GM23338 (cell line): ENCODE measurements around the gene PLEKHG5. TPM values are rescaled to one million over a fixed set of nuclear protein-coding genes. Genes with fewer than 3 reads are reported as not detected.

Experiments
- ATAC-seq: fragments of 200-7000 bp; cut with Tn5 transposase; 3 replicates; pipeline ENCODE4 v1.9.1; 2020
- DNase-seq: peaks from one replicate; pipeline ENCODE4 v3.0.0-alpha.2; 2015; ENCODE audit warnings: low spot score
- H2AFZ ChIP-seq: fragments of 200-600 bp; sonication (generic); 2 replicates; pipeline ENCODE4 v1.8.0; 2016; ENCODE audit warnings: antibody characterized with exemption, mild to moderate bottlenecking, moderate library complexity
- H3F3A ChIP-seq: fragments of 200-600 bp; sonication (generic); replicated peaks from 2 replicates; pipeline ENCODE4 v1.8.0; 2017; ENCODE audit warnings: antibody characterized with exemption, mixed run types, low read depth
- H3K27ac ChIP-seq: fragments of 200-600 bp; sonication (generic); 2 replicates; pipeline ENCODE4 v1.6.1; 2016; ENCODE audit warnings: low read depth
- H3K27me3 ChIP-seq: fragments of 200-600 bp; sonication (generic); 2 replicates; pipeline ENCODE4 v1.8.0; 2016; ENCODE audit warnings: mild to moderate bottlenecking, mixed run types, moderate library complexity; ENCODE audit not compliant: insufficient read depth
- H3K36me3 ChIP-seq: fragments of 200-600 bp; sonication (generic); 2 replicates; pipeline ENCODE4 v1.8.0; 2016; ENCODE audit warnings: mild to moderate bottlenecking; ENCODE audit not compliant: insufficient read depth
- H3K4me1 ChIP-seq: fragments of 200-600 bp; sonication (generic); 2 replicates; pipeline ENCODE4 v1.8.0; 2016; ENCODE audit warnings: mild to moderate bottlenecking, moderate library complexity; ENCODE audit not compliant: insufficient read depth
- H3K4me2 ChIP-seq: fragments of 200-600 bp; sonication (generic); 2 replicates; pipeline ENCODE4 v1.7.1; 2017; ENCODE audit warnings: mixed run types
- H3K4me3 ChIP-seq: fragments of 200-600 bp; sonication (generic); 2 replicates; pipeline ENCODE4 v1.6.1; 2016; ENCODE audit warnings: mixed run types
- H3K79me2 ChIP-seq: fragments of 200-600 bp; sonication (generic); replicated peaks from 2 replicates; pipeline ENCODE4 v1.8.0; 2017; ENCODE audit warnings: mild to moderate bottlenecking; ENCODE audit not compliant: insufficient read depth
- H3K9me2 ChIP-seq: fragments of 200-600 bp; sonication (generic); 2 replicates; pipeline ENCODE4 v1.8.0; 2017; ENCODE audit not compliant: insufficient read depth
- H4K20me1 ChIP-seq: fragments of 200-600 bp; sonication (generic); replicated peaks from 2 replicates; pipeline ENCODE4 v1.8.0; 2017; ENCODE audit warnings: mild to moderate bottlenecking; ENCODE audit not compliant: insufficient read depth
- H3K27ac Mint-ChIP-seq: 2 replicates; pipeline ENCODE4 v1.8.0; 2020; ENCODE audit warnings: inconsistent platforms, mild to moderate bottlenecking, moderate library complexity, mixed read lengths
- H3K27me3 Mint-ChIP-seq: 3 replicates; pipeline ENCODE4 v1.8.0; 2022; ENCODE audit warnings: low read depth, mild to moderate bottlenecking, moderate library complexity, mixed read lengths, inconsistent platforms; ENCODE audit not compliant: insufficient read depth, poor library complexity
- H3K36me3 Mint-ChIP-seq: 3 replicates; pipeline ENCODE4 v1.8.0; 2021; ENCODE audit warnings: low read depth, mild to moderate bottlenecking, inconsistent platforms, moderate library complexity, mixed read lengths
- H3K4me1 Mint-ChIP-seq: 3 replicates; pipeline ENCODE4 v1.8.0; 2020; ENCODE audit warnings: mild to moderate bottlenecking, inconsistent platforms, mixed read lengths
- H3K4me3 Mint-ChIP-seq: 3 replicates; pipeline ENCODE4 v1.8.0; 2021; ENCODE audit warnings: moderate library complexity, mild to moderate bottlenecking, inconsistent platforms, mixed read lengths
- H3K9me3 Mint-ChIP-seq: 3 replicates; pipeline ENCODE4 v1.8.0; 2020; ENCODE audit warnings: moderate library complexity, mild to moderate bottlenecking, inconsistent platforms, mixed read lengths
- NANOG ChIP-seq: IDR thresholded peaks from 2 replicates; pipeline ENCODE4 v1.6.1; 2016; ENCODE audit warnings: antibody characterized with exemption, borderline replicate concordance
- POLR2AphosphoS5 ChIP-seq: IDR thresholded peaks from 2 replicates; pipeline ENCODE4 v1.6.1; 2016; ENCODE audit warnings: antibody characterized with exemption, low read depth
- STAT1 ChIP-seq: IDR thresholded peaks from one replicate; pipeline ENCODE4 v1.6.1; 2016; ENCODE audit warnings: antibody characterized with exemption; ENCODE audit not compliant: unreplicated experiment
- ZNF114 ChIP-seq: fragments of 250-450 bp; sonication (Bioruptor Pico); IDR thresholded peaks from 2 replicates; pipeline ENCODE4 v1.5.0; 2020; ENCODE audit warnings: mild to moderate bottlenecking, moderate library complexity
- polyA plus RNA-seq: library from polyadenylated mRNA; unstranded; fragments of >200 nt; fragmentation: Nextera tagmentation; extraction: Ambion mirVana; gene quantifications from 2 replicates; pipeline ENCODE4 v1.2.1, GENCODE V29; 2016
- total RNA-seq: library from RNA; depleted of rRNA; stranded (reverse); fragments of >200 nt; shearing (Covaris generic); gene quantifications from 2 replicates; pipeline ENCODE4 v1.2.3, GENCODE V29; 2014
- TF ChIP-seq, protein P1 (sequence below), 2 experiments: fragments of 200-600 bp in 1 of 2; sonication (generic) in 1 of 2; conservative IDR thresholded peaks; 2 replicates each; pipeline versions ENCODE4 v1.5.1 to v1.6.1; 2016 to 2017; ENCODE audit warnings: antibody characterized with exemption in 2 of 2, low read depth in 2 of 2, mild to moderate bottlenecking in 2 of 2, moderate library complexity in 1 of 2
- TF ChIP-seq, protein P2 (sequence below): IDR thresholded peaks from one replicate; pipeline ENCODE4 v1.6.1; 2018; ENCODE audit warnings: antibody characterized with exemption; ENCODE audit not compliant: unreplicated experiment
- TF ChIP-seq, protein P3 (sequence below): fragments of 250-450 bp; sonication (Bioruptor Pico); IDR thresholded peaks from 2 replicates; pipeline ENCODE4 v1.5.0; 2020; ENCODE audit warnings: mild to moderate bottlenecking, moderate library complexity
- TF ChIP-seq, protein P4 (sequence below): IDR thresholded peaks from 2 replicates; pipeline ENCODE4 v1.6.1; 2016; ENCODE audit warnings: antibody characterized with exemption

The PLEKHG5 gene
- total and polyA plus RNA-seq, 2 experiments from 2014 or later: 9.0 to 26.4 TPM

DNA sequence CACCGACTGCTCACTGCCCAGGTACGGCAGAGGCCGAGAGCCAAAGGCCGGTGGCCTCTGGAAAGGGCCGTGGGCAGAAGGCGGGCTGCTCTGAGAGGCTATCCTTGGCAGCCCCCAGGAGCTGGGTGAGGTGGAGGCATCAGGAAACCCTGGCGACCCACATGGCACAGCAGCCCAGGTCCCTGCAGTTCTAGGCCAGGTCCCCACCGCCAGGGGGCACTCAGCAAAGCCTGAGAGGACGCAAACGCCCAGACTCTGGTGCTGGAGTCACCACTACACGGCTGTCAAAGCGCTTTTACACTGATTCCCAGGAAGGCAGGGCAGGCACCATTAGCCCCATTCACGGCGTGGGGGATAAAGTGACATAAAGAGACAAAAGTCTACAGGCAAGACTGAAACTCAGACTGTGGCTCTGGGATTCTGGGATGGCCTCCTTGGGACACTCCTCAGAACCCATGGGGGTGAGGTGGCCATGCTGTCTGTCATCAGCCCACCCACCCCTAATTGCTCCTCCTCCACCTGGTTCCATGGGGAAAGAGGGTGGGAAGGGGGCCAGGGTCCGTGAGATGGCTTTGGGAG lies 4.9 kb downstream of the PLEKHG5 start:
- H3K4me2 ChIP-seq: peak overlapping the region; percentile 92
- peak overlapping the region; percentile 78 for H3K4me3 ChIP-seq
- Mint-ChIP-seq H3K36me3 (no peaks in the 10 kb centered on the region), H3K27ac (no peak overlapping the region), H3K4me1 (peaks cover 27% of the 10 kb centered on the region), H3K27me3 (peaks cover 22% of the 10 kb centered on the region), H3K4me3 (peak overlapping the region; percentile 71), H3K9me3 (no peaks in the 10 kb centered on the region)
- no peak overlapping the region for H2AFZ ChIP-seq
- no peaks in the 10 kb centered on the region for H3K9me2 ChIP-seq
- no peaks in the 10 kb centered on the region; the same call in 1 of the 2 replicates for H4K20me1 ChIP-seq
- H3K27ac ChIP-seq: no peak overlapping the region
- H3K79me2 ChIP-seq: no peaks in the 10 kb centered on the region
- H3K27me3 ChIP-seq: peaks cover 6% of the 10 kb centered on the region; the same call in 1 of the 2 replicates
- ATAC-seq (peak; percentile 63), DNase-seq (peak; percentile 98)
- H3F3A ChIP-seq: peaks cover 10% of the 10 kb centered on the region
- peaks cover 7% of the 10 kb centered on the region for H3K4me1 ChIP-seq
- TF ChIP-seq NANOG: no peak
- TF ChIP-seq, protein P1, sequence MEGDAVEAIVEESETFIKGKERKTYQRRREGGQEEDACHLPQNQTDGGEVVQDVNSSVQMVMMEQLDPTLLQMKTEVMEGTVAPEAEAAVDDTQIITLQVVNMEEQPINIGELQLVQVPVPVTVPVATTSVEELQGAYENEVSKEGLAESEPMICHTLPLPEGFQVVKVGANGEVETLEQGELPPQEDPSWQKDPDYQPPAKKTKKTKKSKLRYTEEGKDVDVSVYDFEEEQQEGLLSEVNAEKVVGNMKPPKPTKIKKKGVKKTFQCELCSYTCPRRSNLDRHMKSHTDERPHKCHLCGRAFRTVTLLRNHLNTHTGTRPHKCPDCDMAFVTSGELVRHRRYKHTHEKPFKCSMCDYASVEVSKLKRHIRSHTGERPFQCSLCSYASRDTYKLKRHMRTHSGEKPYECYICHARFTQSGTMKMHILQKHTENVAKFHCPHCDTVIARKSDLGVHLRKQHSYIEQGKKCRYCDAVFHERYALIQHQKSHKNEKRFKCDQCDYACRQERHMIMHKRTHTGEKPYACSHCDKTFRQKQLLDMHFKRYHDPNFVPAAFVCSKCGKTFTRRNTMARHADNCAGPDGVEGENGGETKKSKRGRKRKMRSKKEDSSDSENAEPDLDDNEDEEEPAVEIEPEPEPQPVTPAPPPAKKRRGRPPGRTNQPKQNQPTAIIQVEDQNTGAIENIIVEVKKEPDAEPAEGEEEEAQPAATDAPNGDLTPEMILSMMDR (conservative IDR thresholded peaks at IDR 0.05; ENCODE audit: low read depth in 2 of 2): peak; percentile 85 to 94
- TF ChIP-seq, protein P2, sequence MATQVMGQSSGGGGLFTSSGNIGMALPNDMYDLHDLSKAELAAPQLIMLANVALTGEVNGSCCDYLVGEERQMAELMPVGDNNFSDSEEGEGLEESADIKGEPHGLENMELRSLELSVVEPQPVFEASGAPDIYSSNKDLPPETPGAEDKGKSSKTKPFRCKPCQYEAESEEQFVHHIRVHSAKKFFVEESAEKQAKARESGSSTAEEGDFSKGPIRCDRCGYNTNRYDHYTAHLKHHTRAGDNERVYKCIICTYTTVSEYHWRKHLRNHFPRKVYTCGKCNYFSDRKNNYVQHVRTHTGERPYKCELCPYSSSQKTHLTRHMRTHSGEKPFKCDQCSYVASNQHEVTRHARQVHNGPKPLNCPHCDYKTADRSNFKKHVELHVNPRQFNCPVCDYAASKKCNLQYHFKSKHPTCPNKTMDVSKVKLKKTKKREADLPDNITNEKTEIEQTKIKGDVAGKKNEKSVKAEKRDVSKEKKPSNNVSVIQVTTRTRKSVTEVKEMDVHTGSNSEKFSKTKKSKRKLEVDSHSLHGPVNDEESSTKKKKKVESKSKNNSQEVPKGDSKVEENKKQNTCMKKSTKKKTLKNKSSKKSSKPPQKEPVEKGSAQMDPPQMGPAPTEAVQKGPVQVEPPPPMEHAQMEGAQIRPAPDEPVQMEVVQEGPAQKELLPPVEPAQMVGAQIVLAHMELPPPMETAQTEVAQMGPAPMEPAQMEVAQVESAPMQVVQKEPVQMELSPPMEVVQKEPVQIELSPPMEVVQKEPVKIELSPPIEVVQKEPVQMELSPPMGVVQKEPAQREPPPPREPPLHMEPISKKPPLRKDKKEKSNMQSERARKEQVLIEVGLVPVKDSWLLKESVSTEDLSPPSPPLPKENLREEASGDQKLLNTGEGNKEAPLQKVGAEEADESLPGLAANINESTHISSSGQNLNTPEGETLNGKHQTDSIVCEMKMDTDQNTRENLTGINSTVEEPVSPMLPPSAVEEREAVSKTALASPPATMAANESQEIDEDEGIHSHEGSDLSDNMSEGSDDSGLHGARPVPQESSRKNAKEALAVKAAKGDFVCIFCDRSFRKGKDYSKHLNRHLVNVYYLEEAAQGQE: no peak
- TF ChIP-seq ZNF114 (CRISPR knock-in tag): no peak
- no peak for TF ChIP-seq STAT1
- TF ChIP-seq, protein P3, sequence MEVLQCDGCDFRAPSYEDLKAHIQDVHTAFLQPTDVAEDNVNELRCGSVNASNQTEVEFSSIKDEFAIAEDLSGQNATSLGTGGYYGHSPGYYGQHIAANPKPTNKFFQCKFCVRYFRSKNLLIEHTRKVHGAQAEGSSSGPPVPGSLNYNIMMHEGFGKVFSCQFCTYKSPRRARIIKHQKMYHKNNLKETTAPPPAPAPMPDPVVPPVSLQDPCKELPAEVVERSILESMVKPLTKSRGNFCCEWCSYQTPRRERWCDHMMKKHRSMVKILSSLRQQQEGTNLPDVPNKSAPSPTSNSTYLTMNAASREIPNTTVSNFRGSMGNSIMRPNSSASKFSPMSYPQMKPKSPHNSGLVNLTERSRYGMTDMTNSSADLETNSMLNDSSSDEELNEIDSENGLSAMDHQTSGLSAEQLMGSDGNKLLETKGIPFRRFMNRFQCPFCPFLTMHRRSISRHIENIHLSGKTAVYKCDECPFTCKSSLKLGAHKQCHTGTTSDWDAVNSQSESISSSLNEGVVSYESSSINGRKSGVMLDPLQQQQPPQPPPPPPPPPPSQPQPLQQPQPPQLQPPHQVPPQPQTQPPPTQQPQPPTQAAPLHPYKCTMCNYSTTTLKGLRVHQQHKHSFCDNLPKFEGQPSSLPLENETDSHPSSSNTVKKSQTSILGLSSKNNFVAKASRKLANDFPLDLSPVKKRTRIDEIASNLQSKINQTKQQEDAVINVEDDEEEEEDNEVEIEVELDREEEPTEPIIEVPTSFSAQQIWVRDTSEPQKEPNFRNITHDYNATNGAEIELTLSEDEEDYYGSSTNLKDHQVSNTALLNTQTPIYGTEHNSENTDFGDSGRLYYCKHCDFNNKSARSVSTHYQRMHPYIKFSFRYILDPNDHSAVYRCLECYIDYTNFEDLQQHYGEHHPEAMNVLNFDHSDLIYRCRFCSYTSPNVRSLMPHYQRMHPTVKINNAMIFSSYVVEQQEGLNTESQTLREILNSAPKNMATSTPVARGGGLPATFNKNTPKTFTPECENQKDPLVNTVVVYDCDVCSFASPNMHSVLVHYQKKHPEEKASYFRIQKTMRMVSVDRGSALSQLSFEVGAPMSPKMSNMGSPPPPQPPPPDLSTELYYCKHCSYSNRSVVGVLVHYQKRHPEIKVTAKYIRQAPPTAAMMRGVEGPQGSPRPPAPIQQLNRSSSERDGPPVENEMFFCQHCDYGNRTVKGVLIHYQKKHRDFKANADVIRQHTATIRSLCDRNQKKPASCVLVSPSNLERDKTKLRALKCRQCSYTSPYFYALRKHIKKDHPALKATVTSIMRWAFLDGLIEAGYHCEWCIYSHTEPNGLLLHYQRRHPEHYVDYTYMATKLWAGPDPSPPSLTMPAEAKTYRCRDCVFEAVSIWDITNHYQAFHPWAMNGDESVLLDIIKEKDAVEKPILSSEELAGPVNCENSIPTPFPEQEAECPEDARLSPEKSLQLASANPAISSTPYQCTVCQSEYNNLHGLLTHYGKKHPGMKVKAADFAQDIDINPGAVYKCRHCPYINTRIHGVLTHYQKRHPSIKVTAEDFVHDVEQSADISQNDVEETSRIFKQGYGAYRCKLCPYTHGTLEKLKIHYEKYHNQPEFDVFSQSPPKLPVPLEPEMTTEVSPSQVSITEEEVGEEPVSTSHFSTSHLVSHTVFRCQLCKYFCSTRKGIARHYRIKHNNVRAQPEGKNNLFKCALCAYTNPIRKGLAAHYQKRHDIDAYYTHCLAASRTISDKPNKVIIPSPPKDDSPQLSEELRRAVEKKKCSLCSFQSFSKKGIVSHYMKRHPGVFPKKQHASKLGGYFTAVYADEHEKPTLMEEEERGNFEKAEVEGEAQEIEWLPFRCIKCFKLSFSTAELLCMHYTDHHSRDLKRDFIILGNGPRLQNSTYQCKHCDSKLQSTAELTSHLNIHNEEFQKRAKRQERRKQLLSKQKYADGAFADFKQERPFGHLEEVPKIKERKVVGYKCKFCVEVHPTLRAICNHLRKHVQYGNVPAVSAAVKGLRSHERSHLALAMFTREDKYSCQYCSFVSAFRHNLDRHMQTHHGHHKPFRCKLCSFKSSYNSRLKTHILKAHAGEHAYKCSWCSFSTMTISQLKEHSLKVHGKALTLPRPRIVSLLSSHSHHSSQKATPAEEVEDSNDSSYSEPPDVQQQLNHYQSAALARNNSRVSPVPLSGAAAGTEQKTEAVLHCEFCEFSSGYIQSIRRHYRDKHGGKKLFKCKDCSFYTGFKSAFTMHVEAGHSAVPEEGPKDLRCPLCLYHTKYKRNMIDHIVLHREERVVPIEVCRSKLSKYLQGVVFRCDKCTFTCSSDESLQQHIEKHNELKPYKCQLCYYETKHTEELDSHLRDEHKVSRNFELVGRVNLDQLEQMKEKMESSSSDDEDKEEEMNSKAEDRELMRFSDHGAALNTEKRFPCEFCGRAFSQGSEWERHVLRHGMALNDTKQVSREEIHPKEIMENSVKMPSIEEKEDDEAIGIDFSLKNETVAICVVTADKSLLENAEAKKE (CRISPR knock-in tag): no peak
- peak; percentile 12; the same call in 1 of the 2 replicates for TF ChIP-seq POLR2AphosphoS5
- TF ChIP-seq, protein P4, sequence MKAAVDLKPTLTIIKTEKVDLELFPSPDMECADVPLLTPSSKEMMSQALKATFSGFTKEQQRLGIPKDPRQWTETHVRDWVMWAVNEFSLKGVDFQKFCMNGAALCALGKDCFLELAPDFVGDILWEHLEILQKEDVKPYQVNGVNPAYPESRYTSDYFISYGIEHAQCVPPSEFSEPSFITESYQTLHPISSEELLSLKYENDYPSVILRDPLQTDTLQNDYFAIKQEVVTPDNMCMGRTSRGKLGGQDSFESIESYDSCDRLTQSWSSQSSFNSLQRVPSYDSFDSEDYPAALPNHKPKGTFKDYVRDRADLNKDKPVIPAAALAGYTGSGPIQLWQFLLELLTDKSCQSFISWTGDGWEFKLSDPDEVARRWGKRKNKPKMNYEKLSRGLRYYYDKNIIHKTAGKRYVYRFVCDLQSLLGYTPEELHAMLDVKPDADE: no peak
- H3K36me3 ChIP-seq: no peaks in the 10 kb centered on the region
